HG03108 (cell line): ENCODE data around the gene CDC42BPB.

Source experiments
- ATAC-seq: cut with Tn5 transposase; IDR thresholded peaks from one replicate; pipeline ENCODE4 v1.9.1; 2021; ENCODE audit warnings: moderate library complexity; ENCODE audit not compliant: unreplicated experiment

The CDC42BPB gene

GRCh38 chr14:103057372-103058163 is at the start of gene CDC42BPB:
CDC42BPB (minus strand) TSS chr14:103057549; CDS start chr14:103057173, 376 bp downstream.
- ATAC-seq, result peak; percentile 75

GRCh38 chr14:103105580-103106150 is 48.3 kb upstream of the CDC42BPB start:
- ATAC-seq, result no peak

- ATAC-seq, result no peak
Measured at GRCh38 chr14:103104654-103105452, 47.5 kb upstream of the CDC42BPB start.

DNA sequence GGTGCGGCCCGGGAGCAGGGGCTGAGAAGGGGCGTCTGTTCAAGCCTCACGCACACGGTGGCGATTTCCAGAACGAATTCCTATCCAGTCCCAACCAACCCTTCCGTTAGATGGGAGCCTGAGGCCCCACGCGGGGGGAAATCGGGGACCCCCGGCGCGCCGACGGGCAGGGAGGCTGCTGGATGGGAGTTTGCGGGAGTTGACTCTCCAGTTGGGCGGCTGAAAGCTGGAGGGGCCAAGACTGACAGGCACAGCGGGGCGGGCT is 47.0 kb upstream of the CDC42BPB start:
- no peak for ATAC-seq

GRCh38 chr14:103103461-103104388 is 46.4 kb upstream of the CDC42BPB start:
- ATAC-seq, result no peak

GRCh38 chr14:103102689-103103260 is 45.4 kb upstream of the CDC42BPB start:
- no peak for ATAC-seq

- ATAC-seq, result no peak
Measured at GRCh38 chr14:103101963-103102688, 44.8 kb upstream of the CDC42BPB start.

DNA sequence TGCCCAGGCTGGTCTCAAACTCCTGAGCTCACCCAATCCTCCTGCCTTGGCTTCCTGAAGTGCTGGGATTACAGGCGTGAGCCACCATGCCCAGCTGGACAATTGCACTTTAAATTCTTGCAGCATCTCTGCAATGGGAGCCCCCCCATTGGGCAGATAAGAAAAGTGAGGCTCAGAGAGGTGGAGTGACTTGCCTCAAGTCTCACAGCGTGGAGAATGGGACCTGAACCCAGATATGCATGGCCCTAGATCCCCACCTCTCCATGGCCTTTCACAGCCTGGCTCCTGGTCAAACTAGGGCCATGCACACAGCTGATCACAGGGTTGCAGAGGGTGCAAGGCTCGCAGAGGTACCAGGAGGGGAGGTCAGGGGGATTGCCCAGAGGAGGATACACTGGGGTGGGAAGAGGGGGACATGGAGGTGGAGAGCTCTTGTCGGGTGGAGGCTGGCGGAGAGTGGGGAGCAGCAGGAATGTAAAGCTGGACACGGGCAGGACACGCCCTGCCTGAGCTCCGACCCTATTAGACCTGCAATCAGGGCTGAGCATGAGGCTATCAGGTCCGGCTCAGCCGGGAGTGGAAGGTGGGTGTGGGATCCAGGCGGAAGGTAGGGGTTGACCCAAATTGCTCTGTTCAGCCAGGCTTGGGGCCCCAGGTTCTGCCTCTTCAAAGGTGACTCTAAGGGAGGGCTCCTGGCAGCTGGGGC is 44.1 kb upstream of the CDC42BPB start:
- no peak for ATAC-seq

DNA sequence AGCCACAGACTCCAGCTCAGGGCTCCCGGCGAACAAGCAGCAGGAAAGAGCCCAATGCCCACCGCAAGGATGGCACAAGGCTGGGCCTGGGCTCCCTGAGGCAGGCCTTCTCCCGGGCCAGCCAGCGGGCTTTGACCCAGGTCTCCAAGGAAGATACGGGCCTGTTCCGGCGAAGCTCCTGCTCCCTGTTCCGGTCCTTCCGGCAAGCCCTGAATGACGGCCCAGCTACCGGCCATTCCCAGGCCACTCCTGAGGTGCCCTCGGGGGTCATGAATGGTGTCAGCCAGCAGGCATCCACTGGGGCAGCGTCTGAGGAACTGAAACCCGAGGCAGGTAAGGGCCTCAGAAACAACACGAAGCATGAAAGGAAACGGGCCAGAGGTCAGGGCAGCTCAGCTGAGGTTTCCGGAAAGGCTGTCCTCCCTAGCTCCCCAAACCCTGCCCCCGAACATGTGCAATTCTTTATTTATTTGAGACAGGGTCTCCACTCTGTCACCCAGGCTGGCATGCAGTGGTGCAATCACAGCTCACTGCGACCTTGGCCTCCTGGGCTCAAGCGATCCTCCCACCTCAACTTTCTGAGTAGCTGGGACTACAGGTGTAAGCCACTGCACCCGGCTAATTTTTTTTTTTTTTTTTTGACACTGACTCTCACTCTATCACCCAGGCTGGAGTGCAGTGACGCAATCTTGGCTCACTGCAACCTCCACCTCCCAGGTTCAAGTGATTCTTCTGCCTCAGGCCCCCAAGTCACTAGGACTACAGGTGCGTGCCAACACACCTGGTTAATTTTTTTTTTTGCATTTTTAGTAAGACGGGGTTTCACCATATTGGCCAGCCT is 43.2 kb upstream of the CDC42BPB start:
- peak; percentile 66 for ATAC-seq

GRCh38 chr14:103099733-103100280 is 42.5 kb upstream of the CDC42BPB start:
- no peak for ATAC-seq

- ATAC-seq, result no peak
Measured at GRCh38 chr14:103099081-103099732, 41.9 kb upstream of the CDC42BPB start.

- ATAC-seq, result no peak
Measured at GRCh38 chr14:103097994-103098957, 40.9 kb upstream of the CDC42BPB start.

DNA sequence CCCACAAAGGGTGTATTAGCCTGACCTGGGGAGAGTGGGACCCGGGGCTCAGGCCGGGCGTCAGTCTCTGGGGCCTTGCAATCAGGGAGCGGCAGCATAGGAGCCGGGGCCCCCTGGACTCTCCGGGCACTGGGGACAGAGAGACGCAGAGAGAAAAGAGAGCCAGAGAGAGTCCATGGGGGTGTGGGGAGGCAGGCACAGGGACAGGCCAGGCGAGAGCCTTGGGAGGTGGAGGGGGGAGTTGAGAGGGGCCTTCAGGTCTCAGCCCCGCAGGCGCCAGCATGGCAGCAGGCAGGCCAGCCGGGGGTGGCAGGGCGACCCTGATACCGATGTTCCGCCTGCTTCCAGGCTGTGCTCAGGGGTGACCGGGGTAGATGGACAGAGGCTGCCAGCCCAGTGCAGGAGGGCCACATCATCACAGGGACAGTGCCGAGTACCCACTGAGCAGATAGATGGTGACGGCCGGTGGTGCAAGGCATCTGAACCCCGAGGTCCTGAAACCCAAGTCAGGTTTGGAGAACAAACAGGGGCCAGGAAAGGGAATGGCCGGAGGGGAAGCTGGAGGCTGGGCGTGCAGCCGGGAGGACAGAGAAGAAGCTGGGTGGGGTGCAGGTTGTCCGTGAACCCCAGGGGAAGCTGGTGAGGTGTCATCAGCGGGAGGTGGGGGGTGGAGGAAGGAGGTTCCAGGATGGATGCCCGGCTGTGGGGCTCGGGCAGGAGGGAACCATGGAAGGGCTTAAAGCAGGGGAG is 40.1 kb upstream of the CDC42BPB start:
- ATAC-seq, result no peak

DNA sequence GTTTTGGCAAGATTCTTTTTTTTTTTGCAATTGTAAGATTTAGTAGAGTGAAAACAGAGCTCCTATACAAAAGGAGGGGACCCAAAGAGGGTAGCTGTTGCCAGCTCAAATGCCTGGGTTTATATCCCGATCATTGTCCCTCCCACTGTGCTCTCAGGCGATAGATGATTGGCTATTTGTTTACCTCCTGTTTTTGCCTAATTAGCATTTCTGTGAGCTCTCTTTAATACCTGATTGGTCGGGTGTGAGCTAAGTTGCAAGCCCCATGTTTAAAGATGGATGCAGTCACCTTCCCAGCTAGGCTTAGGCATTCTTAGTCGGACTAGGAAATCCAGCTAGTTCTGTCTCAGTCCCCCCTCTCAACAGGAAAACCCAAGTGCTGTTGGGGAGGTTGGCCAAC is 39.0 kb upstream of the CDC42BPB start:
- ATAC-seq, result no peak

GRCh38 chr14:103095210-103095778 is 37.9 kb upstream of the CDC42BPB start:
- no peak for ATAC-seq
